ENCODE data around the gene FGD4.
A peak's percentile ranks its signal among the peaks of the same experiment; 100 is the strongest.

Gene FGD4

DNA sequence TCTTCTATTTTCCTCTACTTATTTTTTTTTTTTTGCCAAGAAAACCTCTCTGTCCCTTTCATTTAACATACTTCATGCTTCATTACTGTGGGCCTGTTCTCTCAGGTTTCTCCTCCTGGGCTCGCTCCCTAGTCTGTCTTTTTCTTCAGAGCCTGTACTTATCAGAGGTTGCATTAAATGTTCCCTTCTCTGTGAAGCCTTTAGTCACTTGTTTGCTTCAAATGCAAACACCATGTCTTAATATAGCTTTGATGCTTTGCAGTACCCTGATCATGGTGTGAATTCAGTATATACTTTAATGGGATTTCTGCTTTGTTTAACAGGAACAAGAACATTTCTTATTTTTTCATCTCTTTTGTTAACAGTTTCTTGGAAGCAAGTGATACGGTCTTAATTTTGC is 207.1 kb downstream of the FGD4 start:
- DNase-seq (ENCODE audit: low read depth): no peak

DNA sequence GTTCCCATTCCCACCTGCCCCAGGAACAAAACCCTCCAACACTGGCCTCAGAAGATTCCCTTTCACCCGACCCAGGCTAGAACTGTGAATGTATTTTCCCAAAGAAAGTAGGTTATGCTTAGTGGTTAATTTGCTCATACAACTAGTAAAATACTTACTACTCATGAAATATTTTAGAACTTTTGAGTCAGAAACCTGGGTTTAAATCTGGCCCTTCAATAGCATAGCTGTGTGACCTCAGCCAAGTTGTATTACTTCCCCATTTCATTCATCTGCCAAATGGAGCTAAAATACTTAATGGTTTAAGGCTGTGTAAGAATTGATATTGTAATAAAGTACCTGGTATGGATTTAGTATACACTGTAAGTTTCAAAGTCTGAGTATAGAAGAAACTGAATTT is 210.6 kb downstream of the FGD4 start:
- DNase-seq (ENCODE audit: low read depth): no peak

DNA sequence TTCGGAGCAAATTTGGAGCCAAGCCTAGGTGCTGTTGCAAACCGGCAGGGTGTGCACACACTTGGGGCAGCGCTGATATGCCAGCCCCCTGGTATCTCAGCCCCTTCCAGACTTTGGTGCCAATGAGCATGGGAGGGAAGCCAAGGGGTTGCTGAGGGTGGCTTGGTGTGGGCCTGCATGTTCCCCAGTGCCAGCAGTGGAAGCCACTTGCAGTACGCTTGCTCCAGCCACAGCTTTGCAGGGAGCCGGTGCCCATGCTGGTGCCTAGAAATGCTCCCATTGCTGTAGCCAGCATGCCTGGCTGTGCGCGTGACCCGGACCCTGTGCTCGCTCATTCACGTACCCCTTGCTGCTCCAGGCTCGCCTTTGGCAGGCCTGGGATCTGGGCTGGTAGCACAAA is 212.6 kb downstream of the FGD4 start:
- DNase-seq (ENCODE audit: low read depth): no peak

DNA sequence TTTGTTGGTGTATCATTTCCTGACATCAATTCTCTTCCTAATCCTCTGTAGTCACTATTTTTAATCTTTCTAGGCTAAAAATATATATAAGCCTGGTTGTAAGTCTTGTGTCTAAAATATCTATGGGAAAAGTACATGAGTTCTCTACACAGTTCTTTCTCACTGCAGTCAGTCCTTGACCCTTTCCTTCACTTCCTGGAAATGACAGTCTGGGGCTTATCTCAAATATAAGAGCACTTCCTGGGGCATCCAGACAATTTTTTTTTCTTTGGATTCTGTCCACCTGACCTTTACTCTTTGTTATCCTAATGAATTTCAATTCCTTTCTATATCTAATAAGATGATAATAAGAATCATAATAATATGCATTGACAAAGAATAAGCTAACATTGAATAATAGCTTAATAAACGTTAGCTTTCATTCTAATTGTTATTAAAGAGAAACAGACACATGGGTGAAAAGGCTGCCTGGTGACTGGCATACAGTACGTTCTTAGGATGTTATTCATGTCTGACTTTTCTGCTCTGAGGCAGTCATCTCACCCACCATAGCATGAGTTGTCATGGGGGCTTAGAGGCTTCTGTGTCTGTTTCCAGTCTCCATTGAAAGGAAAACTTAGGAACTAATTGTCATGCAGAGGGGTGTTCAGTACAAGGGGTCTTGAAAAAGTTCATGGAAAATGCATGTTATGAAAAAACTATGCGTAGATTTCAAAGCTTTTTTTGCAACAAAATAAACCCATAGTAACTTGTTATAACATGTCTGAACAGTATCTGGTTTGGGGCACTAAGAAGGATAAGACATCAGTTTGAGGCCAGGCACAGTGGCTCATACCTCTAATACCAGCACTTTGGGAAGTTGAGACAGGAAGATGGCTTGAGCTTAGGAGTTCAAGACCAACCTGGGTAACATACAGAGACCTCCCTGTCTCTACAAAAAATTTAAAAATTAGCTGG is 213.6 kb downstream of the FGD4 start:
- DNase-seq (ENCODE audit: low read depth): peak; percentile 20

DNA sequence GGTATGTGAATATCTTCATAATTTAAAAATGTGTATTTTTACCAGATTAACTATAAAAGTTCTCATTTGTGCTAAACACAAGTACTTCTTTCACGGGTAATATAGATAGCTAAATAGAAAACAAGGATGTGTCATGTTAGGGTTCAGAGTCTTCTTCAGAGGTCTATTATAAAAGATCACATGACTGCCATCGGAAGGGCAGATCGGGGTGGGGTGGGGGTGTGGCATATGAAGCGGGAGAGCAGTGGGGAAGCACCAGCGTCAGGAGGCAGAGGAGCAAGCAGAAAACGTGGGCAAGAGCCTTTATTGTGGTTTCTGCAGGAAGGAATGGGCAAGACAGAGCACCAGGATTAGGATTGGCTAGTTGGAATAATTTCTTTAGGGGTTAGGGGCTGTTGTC is 216.1 kb downstream of the FGD4 start:
- DNase-seq (ENCODE audit: low read depth): no peak

DNA sequence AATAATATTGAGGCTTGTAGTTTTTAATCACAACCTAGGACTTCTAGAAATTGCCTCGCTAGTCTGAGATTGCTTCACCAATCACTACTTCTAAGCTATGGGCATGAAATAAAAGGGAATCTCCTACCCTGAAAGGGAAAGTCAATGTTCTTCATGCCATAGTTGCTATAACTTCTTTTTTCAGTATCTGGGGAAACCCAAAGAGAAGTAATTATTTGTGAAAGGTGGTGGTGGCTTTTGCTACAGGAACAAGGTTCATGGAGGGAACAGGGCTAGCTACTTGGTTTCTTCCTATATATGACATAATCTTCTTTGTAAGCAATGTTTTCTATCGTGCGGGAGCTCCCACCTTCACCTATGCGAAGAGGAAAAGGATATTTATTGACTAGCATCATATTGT is 218.2 kb downstream of the FGD4 start:
- no peak for DNase-seq (ENCODE audit: low read depth)

DNA sequence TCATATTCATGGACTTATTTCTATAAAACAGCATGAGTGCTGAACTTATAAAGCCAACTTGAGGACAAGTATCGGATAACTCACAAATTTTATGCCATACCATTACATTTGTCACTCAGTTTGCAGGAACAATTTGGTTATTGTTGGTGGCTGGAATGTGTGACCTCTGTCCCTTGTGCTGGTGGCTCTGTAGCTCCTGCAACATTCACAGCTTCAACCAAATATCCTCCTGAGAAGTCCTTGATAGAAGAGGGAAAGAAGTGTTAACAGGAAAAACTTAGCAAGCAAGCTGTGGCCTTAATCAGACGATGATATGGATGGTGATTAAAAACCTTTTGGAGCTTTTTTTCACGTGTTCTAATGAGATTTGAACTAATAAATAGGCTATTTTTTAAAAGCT is 218.8 kb downstream of the FGD4 start:
- no peak for DNase-seq (ENCODE audit: low read depth)

DNA sequence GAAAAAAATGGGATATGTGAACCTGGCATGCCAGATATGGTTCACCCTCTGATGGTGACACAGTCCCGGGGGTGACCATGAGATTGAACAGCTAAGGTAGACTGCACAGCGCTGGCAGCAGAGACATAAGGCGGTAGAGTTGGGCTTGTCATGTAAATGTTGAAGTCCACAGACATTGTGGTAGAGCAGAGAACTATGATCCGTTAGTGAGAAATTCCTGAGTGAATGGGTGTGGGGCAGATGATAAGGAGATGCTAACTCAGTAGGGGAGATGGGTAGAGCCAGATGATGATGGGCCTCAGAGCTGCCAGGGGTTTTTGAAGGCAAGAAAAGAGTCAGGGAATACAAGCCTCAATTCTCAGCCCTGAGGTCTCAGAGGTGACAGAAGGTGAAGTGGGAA is 228.6 kb downstream of the FGD4 start:
- DNase-seq (ENCODE audit: low read depth): no peak

DNA sequence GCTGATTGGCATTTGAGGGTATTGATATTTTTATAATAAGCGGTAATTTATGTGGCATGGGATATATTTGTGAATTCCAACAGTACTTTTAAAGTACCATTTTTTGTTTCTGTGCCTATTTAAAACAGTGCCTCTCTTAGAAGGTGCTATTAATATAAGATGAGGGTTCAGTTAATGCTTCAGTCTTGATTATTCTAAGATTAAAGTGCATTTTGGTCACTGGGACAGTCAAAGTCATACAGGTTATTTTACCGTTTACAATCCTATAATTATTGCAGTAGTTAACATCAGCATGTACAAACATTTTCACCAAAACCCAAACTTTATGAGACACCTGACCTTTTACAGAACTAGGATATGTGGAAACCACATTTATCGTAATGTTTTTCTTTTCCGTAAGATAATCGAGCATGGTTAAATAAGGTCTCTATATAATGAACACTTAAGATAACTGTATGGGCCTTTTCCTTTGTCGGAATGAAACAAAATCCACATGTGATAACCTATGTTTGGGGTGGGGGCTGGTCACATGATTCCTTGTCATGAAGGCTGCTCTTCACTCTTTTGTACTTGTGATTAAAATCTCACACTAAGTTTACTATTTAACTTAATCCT is 242.0 kb downstream of the FGD4 start:
- no peak for DNase-seq (ENCODE audit: low read depth)

DNA sequence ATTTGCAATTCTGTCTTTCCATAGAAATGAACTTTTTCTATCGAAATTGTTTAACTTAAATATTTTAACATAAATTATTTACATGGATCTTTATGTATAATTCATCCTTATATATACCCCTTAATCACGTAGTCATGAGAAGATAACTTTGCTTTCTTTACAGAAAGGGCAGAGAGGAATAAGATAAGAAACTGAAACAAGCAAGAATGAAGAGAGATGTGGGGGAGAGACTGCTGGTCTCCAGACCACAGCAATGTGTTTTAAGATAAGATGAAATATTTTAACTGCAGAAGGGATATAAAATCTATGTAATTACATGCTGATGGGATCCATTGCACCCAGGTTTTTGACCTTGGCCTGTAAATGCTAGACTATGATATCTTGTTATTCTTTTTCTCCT is 245.1 kb downstream of the FGD4 start:
- peak; percentile 45 for DNase-seq (ENCODE audit: low read depth)

DNA sequence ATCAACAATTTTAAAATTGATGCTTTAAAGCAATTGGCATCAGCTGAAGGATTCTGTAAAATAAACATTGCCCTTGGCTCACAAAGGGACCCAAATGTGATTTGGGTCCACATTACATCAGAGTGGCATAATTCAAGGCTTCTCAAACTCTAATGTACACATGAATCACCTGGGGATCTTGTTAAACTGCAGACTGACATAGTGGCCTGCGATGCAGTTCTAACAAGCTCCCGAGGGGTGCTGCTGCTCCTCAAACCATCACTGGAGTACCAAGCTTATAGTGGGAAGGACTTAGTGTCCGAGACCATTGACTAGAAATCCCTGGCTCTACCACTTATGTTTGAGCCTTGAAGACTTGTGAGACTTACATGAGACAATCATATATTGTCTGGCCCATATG is 247.9 kb downstream of the FGD4 start:
- DNase-seq (ENCODE audit: low read depth): no peak

DNA sequence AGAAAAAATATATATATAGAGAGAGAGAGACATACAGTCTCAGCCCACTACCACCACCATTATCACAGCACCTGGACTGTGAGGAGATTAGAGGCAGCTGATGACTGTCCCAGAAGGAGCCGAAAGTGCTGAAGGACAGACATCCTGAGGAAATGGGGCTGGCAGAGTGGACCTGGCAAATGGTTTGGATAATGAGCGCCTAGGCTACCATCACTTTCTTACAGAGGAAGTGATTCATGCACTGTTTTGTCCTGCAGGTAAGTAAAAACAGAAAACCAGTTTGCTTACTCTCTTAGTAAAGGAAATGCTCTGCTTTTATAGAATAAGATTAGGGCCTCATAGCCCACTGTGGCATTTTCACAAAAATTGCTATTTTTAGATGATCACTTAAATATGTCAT is 251.2 kb downstream of the FGD4 start:
- DNase-seq (ENCODE audit: low read depth): peak; percentile 23

DNA sequence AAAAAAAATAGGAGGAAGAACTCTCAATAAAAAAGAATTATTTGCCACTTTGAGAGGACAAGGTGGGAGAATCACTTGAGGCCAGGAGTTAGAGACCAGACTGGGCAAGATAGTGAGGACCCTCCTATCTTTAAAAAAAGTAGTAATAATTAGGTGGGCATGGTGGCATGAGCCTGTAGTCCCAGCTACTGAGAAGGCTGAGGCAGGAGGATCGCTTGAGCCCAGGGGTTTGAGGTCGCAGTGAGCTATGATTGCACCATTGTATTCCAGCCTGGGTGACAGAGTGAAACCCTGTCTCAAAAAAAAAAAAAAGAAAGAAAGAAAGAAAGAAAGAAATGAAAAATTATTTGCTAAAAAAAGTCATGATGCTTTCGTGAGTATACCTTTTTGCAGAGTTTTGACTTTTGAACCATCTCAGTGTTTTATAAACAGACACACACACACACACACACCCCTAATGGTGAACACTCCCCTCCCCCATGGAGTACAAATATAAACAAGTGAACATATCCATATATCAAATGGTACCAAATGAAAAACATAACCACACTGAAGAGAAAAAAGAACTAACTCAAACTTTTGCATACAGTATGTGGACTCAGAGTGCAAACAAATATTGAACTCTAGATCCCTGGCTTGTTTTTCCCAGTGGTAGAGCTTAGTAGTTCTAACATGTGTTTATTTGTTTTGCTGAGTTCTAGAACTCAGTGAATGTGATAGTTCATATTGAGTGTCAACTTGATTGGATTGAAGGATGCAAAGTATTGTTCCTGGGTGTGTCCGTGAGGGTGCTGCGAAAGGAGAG is 252.0 kb downstream of the FGD4 start:
- no peak for DNase-seq (ENCODE audit: low read depth)

DNA sequence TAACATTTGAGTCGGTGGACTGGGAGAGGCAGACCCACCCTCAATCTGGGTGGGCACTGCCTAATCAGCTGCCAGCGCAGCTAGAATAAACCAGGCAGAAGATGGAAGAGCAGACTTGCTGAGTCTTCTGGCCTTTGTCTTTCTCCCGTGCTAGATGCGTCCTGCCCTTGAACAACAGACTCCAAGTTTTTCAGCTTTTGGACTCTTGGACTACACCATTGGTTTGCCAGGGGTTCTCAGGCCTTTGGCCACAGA is 252.5 kb downstream of the FGD4 start:
- no peak for DNase-seq (ENCODE audit: low read depth)

DNA sequence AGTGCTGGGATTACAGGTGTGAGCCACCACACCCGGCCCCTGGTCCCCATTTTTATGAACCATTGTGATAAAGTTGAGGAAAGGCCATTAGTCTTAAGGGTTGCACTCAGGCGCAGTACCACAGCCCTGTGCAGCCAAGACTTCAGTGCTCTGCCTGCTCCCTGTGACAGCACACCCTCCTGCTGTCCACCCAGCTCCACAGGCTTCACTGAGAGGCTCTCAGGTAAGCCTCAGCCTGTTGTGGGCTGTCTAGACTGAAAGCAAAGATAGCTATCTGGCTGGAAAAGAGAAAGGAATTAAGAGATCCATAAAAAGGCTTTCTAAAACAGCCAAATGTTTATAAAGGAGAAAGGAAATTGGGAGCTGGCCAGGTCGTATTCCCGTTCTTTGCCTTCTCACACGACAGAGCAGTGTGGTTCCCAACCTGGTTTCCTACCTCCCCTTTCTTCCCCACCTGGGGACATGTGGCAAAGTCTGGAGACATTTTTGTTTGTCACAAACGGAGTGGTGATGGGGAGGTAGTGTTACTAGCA is 260.6 kb downstream of the FGD4 start:
- DNase-seq (ENCODE audit: low read depth): no peak

DNA sequence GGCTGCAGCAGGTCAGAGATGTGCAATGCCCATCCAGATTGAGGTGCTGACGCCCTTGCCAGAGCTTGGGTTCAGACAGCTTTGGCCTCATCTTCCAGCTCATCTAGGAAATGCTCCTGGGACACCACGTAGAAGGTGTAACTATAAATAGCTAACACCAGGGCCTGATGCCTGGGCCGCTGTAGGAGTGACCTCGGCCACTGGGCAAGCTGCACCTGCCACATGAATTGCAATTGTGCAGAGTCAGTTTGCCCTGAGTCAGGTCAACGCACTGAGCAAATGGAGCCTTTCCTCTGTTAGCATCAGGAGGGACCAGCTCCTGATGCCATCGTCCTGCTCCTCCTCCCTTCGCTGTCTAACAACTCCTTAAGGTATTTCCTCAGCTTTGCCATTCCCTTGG is 262.3 kb downstream of the FGD4 start:
- DNase-seq (ENCODE audit: low read depth): no peak

DNA sequence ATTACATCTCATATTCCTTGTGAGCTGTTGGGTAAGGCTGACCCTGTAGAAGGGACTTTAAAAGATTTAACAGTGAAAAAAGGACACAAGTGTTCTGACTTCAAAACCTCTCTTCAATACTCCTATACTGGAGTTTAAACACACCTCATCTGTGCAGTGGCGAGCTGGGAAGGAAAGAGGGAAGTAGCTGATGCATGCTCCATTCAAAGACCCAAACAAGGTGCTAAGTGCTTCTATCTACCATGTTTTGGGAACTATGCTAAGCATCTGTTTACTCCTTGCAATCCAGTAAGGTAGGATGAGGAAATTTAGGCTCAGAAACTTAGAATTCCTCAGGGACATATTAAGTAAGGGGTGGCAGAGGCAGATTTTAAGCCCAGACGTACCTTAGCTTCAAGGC is 263.3 kb downstream of the FGD4 start:
- no peak for DNase-seq (ENCODE audit: low read depth)

DNA sequence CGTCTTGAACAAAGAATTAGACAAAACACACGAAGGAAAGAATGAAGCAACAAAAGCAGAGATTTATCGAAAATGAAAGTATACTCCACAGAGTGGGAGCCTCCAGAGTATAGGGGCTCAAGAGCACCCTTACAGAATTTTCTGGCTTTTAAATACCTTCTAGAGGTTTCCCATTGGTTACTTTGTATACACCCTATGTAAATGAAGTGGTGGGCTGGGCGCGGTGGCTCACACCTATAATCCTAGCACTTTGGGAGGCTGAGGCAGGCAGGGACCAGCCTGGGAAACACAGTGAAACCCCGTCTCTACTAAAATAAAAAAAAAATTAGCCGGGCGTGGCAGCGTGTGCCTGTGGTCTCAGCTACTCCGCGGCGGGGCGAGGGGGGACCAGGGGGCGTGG is 266.7 kb downstream of the FGD4 start:
- DNase-seq (ENCODE audit: low read depth): no peak

DNA sequence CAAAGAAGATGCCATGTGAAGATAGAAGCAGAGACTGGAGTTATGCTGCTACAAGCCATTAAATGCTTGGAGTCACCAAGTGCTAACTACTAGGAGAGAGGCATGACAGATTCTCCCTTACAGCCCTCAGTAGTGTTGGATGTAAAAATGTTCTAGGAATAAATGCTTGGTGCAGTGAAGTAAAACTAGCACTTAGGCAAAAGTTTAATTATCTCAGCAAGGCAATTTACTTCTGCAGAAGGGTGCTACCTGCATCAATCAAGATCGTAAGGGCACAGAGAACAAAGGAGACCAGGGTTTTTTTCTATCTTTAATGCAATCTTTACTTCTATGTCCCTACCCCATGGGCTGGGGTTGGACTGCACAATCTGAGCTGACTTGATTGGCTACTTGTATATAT is 270.2 kb downstream of the FGD4 start:
- DNase-seq (ENCODE audit: low read depth): no peak

DNA sequence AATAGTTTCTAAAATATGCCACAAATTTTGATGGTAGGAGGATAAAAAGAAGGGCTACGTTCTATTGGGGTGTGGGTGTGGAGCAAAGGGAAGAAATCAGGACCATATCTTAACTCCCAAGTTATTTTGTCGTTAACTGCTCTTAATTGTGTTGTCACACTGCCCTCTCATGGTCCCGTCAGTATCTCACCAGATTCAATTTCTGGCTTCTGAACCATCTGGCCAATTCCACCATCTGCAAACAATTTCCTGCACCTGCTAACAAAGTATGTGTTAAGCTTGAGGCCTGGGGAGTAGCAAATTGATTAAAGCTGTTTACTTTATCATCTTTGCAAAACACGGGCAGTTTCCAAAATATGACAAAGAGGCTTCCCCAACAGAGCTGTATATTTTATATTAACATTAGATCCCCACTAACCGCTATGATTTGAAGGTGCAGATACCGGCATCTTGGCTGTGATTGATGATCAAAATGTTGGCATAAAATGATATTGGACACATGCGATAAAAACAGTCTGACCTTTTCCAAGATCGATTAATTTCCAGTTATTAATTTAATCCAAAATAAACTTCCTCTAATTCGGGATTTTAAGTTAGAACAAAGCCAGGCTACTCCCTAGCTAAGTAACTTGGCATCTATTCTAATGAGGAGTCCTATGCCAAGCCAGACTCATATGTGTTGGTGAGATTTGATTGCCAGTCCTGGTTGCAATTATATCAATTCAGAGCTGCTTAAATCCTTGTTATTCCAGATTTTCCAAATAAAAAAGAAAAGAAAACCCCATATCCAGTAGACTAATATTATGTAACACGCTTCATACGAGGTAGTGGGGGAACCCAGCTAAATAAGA is 272.8 kb downstream of the FGD4 start:
- DNase-seq (ENCODE audit: low read depth): peak; percentile 80

DNA sequence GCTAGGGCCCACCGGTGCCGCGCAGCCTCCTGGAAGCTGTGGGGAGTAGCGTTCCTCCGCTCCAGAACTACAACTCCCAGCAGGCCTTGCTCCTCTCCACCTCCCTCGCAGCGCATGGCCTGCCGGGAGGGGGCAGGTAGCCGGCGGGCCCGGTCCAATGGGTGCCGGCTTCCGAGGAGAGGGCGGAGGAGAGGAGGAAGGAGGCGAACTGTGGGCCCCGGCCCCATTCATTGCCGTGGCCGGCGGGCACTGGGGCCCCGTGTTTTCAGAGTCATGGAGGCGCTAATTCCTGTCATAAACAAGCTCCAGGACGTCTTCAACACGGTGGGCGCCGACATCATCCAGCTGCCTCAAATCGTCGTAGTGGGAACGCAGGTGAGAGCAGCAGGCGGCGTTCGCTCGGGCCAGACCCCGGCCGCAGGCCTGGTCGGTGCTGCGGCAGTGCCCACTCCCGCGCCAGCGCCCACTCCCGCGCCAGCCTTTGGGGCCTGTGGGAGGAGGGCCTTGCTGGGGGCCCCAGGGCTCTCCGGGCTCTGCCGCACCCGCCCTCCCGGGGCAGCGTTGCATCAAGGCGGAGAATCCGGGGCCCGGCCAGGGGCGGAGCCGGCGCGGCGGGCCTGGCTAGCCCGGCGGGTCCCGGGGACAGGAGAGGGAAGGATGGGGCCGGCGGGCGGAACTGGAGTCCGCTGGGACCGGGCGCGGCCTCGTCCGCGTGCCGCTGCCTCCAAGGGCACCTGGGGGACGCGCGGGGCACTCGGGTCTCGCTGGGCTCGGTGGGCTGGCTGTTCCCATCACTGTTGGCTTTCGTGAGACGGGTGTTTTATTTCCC is 279.9 kb downstream of the FGD4 start, which contains the start of gene DNM1L:
Gene DNM1L (plus strand): TSS at position 211 of the 829 bp plus-strand sequence. CDS start 63 bp downstream, at position 274.
- DNase-seq (ENCODE audit: low read depth): peak; percentile 98

Measured in iris pigment epithelial cell (primary cell).